A549 (cell line): ENCODE data around the gene RBFOX1.

Experiments
- CTCF ChIP-seq: fragments of >200 bp; sonication (Bioruptor Twin); formaldehyde crosslinking; IDR thresholded peaks from 3 replicates; pipeline ENCODE4 v1.5.1; 2016
- EP300 ChIP-seq, 2 experiments: fragments of >200 bp; sonication (Bioruptor Twin); formaldehyde crosslinking; IDR thresholded peaks; 2 replicates in 1 of 2; 3 replicates in 1 of 2; pipeline ENCODE4 v1.6.1; 2016 to 2017
- HDAC2 ChIP-seq: fragments of 200-600 bp; sonication (generic); IDR thresholded peaks from 2 replicates; pipeline ENCODE4 v1.6.1; 2016
- POLR2A ChIP-seq: IDR thresholded peaks from 2 replicates; pipeline ENCODE4 v1.6.1; 2012; ENCODE audit warnings: mild to moderate bottlenecking, low read length
- POLR2AphosphoS2 ChIP-seq: conservative IDR thresholded peaks from 2 replicates; pipeline ENCODE4 v1.6.1; 2012; ENCODE audit warnings: low read length, improper control_type of control experiment, inconsistent platforms
- REST ChIP-seq: fragments of 200-600 bp; sonication (generic); IDR thresholded peaks from 2 replicates; pipeline ENCODE4 v1.6.1; 2016; ENCODE audit warnings: antibody characterized with exemption, mild to moderate bottlenecking, moderate library complexity
- RNF2 ChIP-seq: fragments of 200-600 bp; sonication (generic); IDR thresholded peaks from 2 replicates; pipeline ENCODE4 v1.6.1; 2016; ENCODE audit warnings: low read depth, mild to moderate bottlenecking, antibody characterized with exemption, moderate library complexity, borderline replicate concordance

- TF ChIP-seq REST (no peak), CTCF (no peak), POLR2AphosphoS2 (no peak), POLR2A (no peak), HDAC2 (no peak), EP300 (IDR thresholded peaks at IDR 0.05) (no peak), RNF2 (no peak)
Observed at GRCh38 chr16:7343243-7343642, 10.6 kb downstream of the RBFOX1 start.
